Activated naive CD4-positive, alpha-beta T cell treated with anti-CD3 and anti-CD28 coated beads, Interleukin-2, amount 50 U/mL, for 24 hours (primary cell): ENCODE data around the gene MAGED4B.
"Not testable (repeated sequence)": the region's sequence is repeated elsewhere in the genome, so short reads cannot be mapped to it uniquely, and the experiment has no call there.

Source experiments
- H3K27ac Mint-ChIP-seq: one replicate; pipeline ENCODE4 v1.8.0; 2021; ENCODE audit warnings: mild to moderate bottlenecking, mixed read lengths
- H3K27me3 Mint-ChIP-seq: one replicate; pipeline ENCODE4 v1.8.0; 2021; ENCODE audit warnings: mixed read lengths
- H3K36me3 Mint-ChIP-seq: one replicate; pipeline ENCODE4 v1.8.0; 2021; ENCODE audit warnings: mixed read lengths
- H3K4me1 Mint-ChIP-seq: one replicate; pipeline ENCODE4 v1.8.0; 2021; ENCODE audit warnings: mixed read lengths
- H3K4me3 Mint-ChIP-seq: one replicate; pipeline ENCODE4 v1.8.0; 2021; ENCODE audit warnings: mild to moderate bottlenecking, mixed read lengths
- H3K9me3 Mint-ChIP-seq: one replicate; pipeline ENCODE4 v1.8.0; 2021; ENCODE audit warnings: mixed read lengths

MAGED4B gene, protein sequence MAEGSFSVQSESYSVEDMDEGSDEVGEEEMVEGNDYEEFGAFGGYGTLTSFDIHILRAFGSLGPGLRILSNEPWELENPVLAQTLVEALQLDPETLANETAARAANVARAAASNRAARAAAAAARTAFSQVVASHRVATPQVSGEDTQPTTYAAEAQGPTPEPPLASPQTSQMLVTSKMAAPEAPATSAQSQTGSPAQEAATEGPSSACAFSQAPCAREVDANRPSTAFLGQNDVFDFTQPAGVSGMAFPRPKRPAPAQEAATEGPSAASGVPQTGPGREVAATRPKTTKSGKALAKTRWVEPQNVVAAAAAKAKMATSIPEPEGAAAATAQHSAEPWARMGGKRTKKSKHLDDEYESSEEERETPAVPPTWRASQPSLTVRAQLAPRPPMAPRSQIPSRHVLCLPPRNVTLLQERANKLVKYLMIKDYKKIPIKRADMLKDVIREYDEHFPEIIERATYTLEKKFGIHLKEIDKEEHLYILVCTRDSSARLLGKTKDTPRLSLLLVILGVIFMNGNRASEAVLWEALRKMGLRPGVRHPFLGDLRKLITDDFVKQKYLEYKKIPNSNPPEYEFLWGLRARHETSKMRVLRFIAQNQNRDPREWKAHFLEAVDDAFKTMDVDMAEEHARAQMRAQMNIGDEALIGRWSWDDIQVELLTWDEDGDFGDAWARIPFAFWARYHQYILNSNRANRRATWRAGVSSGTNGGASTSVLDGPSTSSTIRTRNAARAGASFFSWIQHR

DNA sequence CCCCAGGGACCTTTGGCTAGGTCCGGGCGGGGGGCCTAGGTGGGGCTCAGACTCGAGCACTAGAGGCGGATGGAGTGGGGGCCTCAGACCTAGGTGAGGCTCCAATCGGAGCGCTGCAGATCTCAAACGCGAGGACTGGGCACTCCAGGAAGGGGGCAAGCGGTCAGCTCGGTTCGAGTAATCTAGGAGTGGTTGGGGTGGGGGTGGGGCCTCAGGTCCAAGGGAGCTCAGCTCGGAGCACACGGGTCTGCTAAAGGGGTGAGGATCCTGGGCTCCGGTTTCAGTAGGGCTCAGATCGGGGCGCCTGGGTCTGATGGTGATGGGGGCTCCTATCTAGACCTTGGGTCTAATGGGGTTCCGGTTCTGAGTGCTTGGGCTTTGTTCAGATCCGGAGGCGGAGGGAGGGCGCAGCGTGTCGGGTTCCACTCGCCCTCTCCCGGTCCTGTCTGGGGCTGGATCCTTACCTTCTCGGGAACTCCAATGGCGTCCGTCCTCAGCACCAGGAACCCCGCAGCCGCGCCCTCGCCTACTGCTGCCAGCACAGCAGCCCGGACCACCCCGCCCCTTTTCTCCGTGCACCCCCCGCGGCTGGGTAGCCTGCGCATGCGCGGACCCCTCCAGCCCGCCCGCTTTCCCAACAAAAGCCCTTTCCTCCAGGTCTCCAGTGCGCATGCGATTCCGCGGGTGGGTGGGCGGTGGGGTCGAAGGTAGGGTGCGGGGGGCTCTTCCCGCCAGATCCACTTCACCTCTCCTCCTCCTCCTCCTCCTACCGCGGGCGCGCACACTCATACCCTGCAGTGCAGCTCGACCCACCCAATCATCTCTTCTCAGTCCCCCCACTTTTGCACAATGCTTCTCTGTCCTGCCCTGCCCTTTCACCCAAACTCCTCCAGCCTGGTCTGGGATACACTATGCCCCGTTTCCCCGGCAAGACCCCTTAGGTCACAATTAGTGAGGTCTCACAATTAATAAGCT is at the start of gene MAGED4B:
Gene MAGED4B (minus strand): TSS at position 518 of the 975 bp plus-strand sequence. CDS start 1,011 bp downstream, outside the sequence.
- not testable (repeated sequence) for H3K27me3 Mint-ChIP-seq, H3K4me1 Mint-ChIP-seq, H3K4me3 Mint-ChIP-seq, H3K9me3 Mint-ChIP-seq, H3K27ac Mint-ChIP-seq, H3K36me3 Mint-ChIP-seq

DNA sequence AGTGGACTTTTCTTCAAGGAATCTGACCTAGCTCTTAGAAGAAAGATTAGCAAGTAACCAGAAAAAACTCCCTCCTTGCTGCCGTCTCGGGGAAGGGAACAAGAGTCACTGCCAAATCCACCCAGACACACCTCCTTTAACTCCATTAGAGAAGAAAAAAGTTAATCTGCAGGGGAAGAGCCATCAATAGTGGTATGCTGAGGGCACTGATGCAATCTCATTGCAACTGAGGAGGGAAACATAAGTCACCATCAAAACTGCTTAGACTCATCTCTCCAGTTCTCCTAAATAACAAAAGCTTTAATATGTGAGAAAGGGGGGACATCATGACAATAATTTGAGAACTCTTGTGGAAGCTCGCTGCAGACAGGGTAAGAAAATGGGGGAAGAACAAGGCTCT is 49.3 kb upstream of the MAGED4B start:
- Mint-ChIP-seq H3K4me3 (no peak overlapping the region), H3K36me3 (no peaks in the 10 kb centered on the region), H3K9me3 (no peaks in the 10 kb centered on the region), H3K27me3 (peaks cover 3% of the 10 kb centered on the region), H3K4me1 (no peaks in the 10 kb centered on the region), H3K27ac (no peak overlapping the region)

DNA sequence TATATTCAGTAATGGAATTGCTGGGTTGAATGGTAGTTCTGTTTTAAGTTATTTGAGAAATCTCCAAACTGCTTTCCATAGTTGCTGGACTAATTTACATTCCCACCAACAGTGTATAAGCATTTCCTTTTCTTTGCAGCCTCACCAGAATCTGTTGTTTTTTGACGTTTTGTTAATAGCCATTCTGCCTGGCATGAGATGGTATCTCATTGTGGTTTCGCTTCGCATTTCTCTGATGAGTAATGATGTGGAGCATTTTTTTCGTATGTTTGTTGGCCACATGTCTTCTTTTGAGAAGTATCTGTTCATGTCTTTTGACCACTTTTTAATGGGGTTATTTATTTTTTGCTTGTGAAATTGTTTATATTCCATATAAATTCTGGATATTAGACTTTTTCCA is 13.6 kb upstream of the MAGED4B start:
- Mint-ChIP-seq H3K27ac (no peak overlapping the region), H3K4me3 (no peak overlapping the region), H3K9me3 (no peaks in the 10 kb centered on the region), H3K36me3 (no peaks in the 10 kb centered on the region), H3K4me1 (no peaks in the 10 kb centered on the region), H3K27me3 (peaks cover 2% of the 10 kb centered on the region)

DNA sequence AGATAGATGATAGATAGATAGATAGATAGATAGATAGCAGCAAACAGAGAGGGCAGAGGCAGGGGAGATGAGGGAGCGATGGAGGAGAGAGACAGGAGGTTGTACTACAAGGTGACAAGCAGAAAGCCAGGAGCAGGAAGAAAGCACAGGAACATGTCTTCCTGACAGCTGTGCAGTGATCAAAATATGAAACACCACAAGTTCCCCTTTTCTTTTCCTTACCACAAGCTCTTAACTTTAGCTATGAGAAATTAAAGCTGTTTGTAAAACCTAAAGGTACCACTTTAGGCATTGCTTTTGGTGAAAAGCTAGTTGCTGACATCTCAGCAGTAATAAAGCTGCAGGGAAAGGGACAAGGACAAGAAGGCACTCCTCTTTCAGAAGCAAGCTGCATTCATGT is 9.1 kb upstream of the MAGED4B start:
- Mint-ChIP-seq H3K9me3 (no peaks in the 10 kb centered on the region), H3K27me3 (peaks cover 2% of the 10 kb centered on the region), H3K27ac (no peak overlapping the region), H3K4me3 (no peak overlapping the region), H3K4me1 (no peaks in the 10 kb centered on the region), H3K36me3 (no peaks in the 10 kb centered on the region)

DNA sequence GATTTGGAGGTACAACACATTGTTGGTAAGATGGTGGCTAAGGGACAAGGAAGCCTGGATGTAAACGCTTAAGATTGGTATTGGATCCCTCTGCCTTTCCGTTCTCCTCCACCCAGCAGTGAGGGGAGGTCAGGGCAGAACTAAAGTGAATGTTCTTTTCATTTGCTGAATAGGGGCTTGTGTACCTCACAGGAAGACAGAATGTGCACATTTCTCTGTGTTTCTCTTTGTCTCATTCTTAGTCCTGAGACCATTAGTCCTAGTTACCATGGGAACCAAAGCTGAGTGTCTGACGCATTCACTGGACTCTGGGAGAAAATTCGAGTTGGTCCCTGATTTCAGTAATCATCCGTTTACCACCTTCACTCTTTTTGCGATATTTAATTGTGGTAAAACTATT is 26.7 kb downstream of the MAGED4B start:
- not testable (repeated sequence) for H3K36me3 Mint-ChIP-seq, H3K4me1 Mint-ChIP-seq, H3K27me3 Mint-ChIP-seq, H3K9me3 Mint-ChIP-seq, H3K4me3 Mint-ChIP-seq, H3K27ac Mint-ChIP-seq

DNA sequence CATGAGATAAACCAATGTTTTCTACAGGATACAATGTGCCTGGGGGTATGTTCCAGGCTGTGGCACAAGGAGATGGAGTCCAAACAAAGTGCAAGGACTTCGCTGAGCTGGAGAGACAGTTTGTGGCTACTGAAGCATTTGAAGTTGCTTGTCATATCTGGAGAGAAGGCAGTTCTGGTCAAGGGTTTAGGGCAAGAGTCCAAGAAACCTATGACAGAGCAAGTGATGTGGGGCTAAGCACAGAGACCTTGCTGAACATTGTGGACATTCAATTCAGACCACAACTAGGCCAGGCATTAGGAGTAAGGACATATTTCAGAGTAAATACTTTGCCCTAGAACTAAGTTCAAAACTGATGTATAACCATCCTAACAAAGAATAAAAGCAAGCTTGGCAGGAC is 34.8 kb downstream of the MAGED4B start:
- no peak overlapping the region for H3K27ac Mint-ChIP-seq
- peaks cover 2% of the 10 kb centered on the region for H3K27me3 Mint-ChIP-seq
- H3K36me3 Mint-ChIP-seq: no peaks in the 10 kb centered on the region
- no peaks in the 10 kb centered on the region for H3K9me3 Mint-ChIP-seq
- no peak overlapping the region for H3K4me3 Mint-ChIP-seq
- no peaks in the 10 kb centered on the region for H3K4me1 Mint-ChIP-seq

DNA sequence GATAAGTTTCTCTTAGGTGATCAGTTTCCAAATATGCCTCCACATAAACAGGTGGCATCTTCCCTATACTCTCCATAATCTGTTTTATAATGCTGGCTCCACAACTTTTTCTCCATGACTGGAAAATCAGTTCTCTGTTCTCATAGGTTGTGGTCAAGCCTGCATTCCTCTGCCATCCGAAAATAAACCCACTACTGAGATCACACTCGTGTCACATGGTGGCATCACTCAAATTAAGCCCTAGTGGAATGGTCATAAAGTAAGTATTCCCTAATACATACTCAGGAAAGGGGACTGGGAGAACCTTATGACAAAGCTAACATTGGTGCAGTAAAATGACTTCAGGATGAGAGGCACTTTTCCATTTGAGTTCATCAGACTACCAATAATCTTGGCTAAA is 37.6 kb downstream of the MAGED4B start:
- H3K36me3 Mint-ChIP-seq: no peaks in the 10 kb centered on the region
- H3K4me3 Mint-ChIP-seq: no peak overlapping the region
- no peaks in the 10 kb centered on the region for H3K9me3 Mint-ChIP-seq
- peaks cover 12% of the 10 kb centered on the region for H3K27me3 Mint-ChIP-seq
- no peaks in the 10 kb centered on the region for H3K4me1 Mint-ChIP-seq
- H3K27ac Mint-ChIP-seq: no peak overlapping the region

DNA sequence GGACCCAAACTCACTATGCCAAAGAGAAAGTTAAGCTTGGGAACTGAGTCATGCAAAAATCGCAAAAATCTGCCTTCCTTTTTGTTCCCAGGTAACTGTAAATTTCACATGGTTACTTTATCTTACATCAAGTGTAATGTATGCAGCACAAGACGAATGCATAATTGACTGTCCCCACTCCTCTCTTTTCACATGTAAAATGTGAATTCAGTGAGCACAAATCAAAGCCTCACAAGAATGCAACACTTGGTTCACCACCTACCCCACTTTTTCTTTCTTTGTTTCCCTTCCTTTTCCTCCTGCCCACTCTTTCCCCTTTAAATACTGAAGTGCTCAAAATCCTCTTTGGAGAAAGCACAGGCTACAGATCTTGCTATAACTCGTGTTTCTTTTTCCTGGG is 53.2 kb downstream of the MAGED4B start:
- Mint-ChIP-seq H3K4me1 (no peaks in the 10 kb centered on the region), H3K36me3 (no peaks in the 10 kb centered on the region), H3K27ac (no peak overlapping the region), H3K27me3 (peaks cover 2% of the 10 kb centered on the region), H3K9me3 (no peaks in the 10 kb centered on the region), H3K4me3 (no peak overlapping the region)
